ENCODE measurements around the gene UMAD1.
A peak's percentile ranks its signal among the peaks of the same experiment; 100 is the strongest.

Gene UMAD1

GRCh38 chr7:7707806-7708205, 67.3 kb downstream of the UMAD1 start:
- Histone ChIP-seq H3K4me3 (ENCODE audit: low read length) (peak overlapping the region; percentile 28; the same call in 1 of the 2 replicates), H3K9me3 (ENCODE audit: insufficient read depth, low read depth, low read length) (no peaks in the 10 kb centered on the region), H3K9ac (ENCODE audit: low read depth, low read length) (peak overlapping the region; percentile 1; the same call in 1 of the 2 replicates), H3K27me3 (ENCODE audit: insufficient read depth, low read length) (no peaks in the 10 kb centered on the region), H3K36me3 (ENCODE audit: insufficient read depth, low read depth, low read length) (no peaks in the 10 kb centered on the region), H3K27ac (ENCODE audit: low read length) (no peak overlapping the region), H3K4me1 (ENCODE audit: insufficient read depth, low read length) (peaks cover 37% of the 10 kb centered on the region)

- Histone ChIP-seq H3K27me3 (ENCODE audit: insufficient read depth, low read length) (no peaks in the 10 kb centered on the region), H3K4me1 (ENCODE audit: insufficient read depth, low read length) (peaks cover 37% of the 10 kb centered on the region), H3K27ac (ENCODE audit: low read length) (no peak overlapping the region), H3K9ac (ENCODE audit: low read depth, low read length) (no peak overlapping the region), H3K4me3 (ENCODE audit: low read length) (no peak overlapping the region), H3K36me3 (ENCODE audit: insufficient read depth, low read depth, low read length) (no peaks in the 10 kb centered on the region), H3K9me3 (ENCODE audit: insufficient read depth, low read depth, low read length) (no peaks in the 10 kb centered on the region)
Observed at GRCh38 chr7:7709291-7709690, 68.7 kb downstream of the UMAD1 start.

DNA sequence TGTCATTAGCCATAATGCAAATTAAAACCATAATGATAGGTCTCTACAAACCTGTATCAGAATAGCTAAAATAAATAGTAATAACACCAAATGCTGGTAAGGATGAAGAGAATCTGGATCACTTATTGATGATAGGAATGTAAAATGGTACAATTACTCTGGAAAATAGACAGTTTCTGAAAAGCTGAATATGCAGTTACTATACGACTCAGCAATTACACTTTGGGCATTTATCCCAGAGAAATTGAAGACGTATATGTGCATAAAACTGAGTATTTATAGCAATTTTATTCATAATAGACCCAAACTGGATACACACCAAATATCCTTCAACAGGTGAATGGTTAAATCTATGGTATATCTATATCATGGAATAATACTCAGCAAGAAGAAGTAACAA, 69.9 kb downstream of the UMAD1 start:
- no peaks in the 10 kb centered on the region for H3K36me3 ChIP-seq (ENCODE audit: insufficient read depth, low read depth, low read length)
- H3K4me1 ChIP-seq (ENCODE audit: insufficient read depth, low read length) = peaks cover 39% of the 10 kb centered on the region
- no peak overlapping the region for H3K9ac ChIP-seq (ENCODE audit: low read depth, low read length)
- no peak overlapping the region for H3K4me3 ChIP-seq (ENCODE audit: low read length)
- no peak overlapping the region for H3K27ac ChIP-seq (ENCODE audit: low read length)
- no peaks in the 10 kb centered on the region for H3K27me3 ChIP-seq (ENCODE audit: insufficient read depth, low read length)
- no peaks in the 10 kb centered on the region for H3K9me3 ChIP-seq (ENCODE audit: insufficient read depth, low read depth, low read length)

DNA sequence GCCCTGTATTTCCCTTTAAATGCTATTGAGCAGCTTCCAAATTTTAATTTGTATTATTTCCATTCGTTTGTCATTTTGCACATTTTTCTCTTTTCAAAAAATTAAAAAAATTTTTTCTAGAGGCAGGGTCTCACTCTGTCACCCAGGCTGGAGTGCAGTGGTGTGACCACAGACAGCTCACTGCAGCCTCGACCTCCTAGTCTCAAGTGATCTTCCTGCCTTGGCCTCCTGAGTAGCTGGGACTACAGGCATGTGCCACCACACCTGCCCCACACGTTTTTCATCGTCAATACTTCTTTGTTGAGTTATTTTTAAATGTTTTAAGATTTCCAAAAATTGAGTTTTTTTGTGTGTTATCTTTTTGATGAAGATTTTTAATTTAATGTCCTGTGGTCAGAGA, 73.2 kb downstream of the UMAD1 start:
- H3K4me1 ChIP-seq (ENCODE audit: insufficient read depth, low read length) = peaks cover 14% of the 10 kb centered on the region
- H3K9ac ChIP-seq (ENCODE audit: low read depth, low read length) = no peak overlapping the region
- no peak overlapping the region for H3K4me3 ChIP-seq (ENCODE audit: low read length)
- no peaks in the 10 kb centered on the region for H3K36me3 ChIP-seq (ENCODE audit: insufficient read depth, low read depth, low read length)
- no peaks in the 10 kb centered on the region for H3K9me3 ChIP-seq (ENCODE audit: insufficient read depth, low read depth, low read length)
- no peak overlapping the region for H3K27ac ChIP-seq (ENCODE audit: low read length)
- no peaks in the 10 kb centered on the region for H3K27me3 ChIP-seq (ENCODE audit: insufficient read depth, low read length)

- Histone ChIP-seq H3K9me3 (ENCODE audit: insufficient read depth, low read depth, low read length) (no peaks in the 10 kb centered on the region), H3K4me3 (ENCODE audit: low read length) (no peak within 1 kb of the TSS), H3K27ac (ENCODE audit: low read length) (no peak within 1 kb of the TSS), H3K36me3 (ENCODE audit: insufficient read depth, low read depth, low read length) (no peaks in the 10 kb centered on the region), H3K4me1 (ENCODE audit: insufficient read depth, low read length) (peaks cover 2% of the 10 kb centered on the region; the same call in 1 of the 2 replicates), H3K9ac (ENCODE audit: low read depth, low read length) (no peak within 1 kb of the TSS), H3K27me3 (ENCODE audit: insufficient read depth, low read length) (no peaks in the 10 kb centered on the region)
Observed at GRCh38 chr7:7718492-7718891, 77.9 kb downstream of the UMAD1 start, which contains the start of gene RPA3. TSS of gene RPA3 (minus strand) at chr7:7718607. CDS start at chr7:7640418, 78,189 bp downstream.

- Histone ChIP-seq H3K9ac (ENCODE audit: low read depth, low read length) (no peak overlapping the region), H3K27ac (ENCODE audit: low read length) (no peak overlapping the region), H3K36me3 (ENCODE audit: insufficient read depth, low read depth, low read length) (no peaks in the 10 kb centered on the region), H3K9me3 (ENCODE audit: insufficient read depth, low read depth, low read length) (no peaks in the 10 kb centered on the region), H3K4me3 (ENCODE audit: low read length) (no peak overlapping the region), H3K4me1 (ENCODE audit: insufficient read depth, low read length) (peaks cover 2% of the 10 kb centered on the region; the same call in 1 of the 2 replicates), H3K27me3 (ENCODE audit: insufficient read depth, low read length) (no peaks in the 10 kb centered on the region)
Observed at GRCh38 chr7:7719236-7719635, 78.7 kb downstream of the UMAD1 start.

- H3K27ac ChIP-seq (ENCODE audit: low read length) = no peak overlapping the region
- no peak overlapping the region for H3K9ac ChIP-seq (ENCODE audit: low read depth, low read length)
- H3K4me3 ChIP-seq (ENCODE audit: low read length) = no peak overlapping the region
- H3K36me3 ChIP-seq (ENCODE audit: insufficient read depth, low read depth, low read length) = no peaks in the 10 kb centered on the region
- H3K9me3 ChIP-seq (ENCODE audit: insufficient read depth, low read depth, low read length) = no peaks in the 10 kb centered on the region
- H3K27me3 ChIP-seq (ENCODE audit: insufficient read depth, low read length) = no peaks in the 10 kb centered on the region
- no peaks in the 10 kb centered on the region; the same call in 1 of the 2 replicates for H3K4me1 ChIP-seq (ENCODE audit: insufficient read depth, low read length)
Observed at GRCh38 chr7:7720193-7720592, 79.6 kb downstream of the UMAD1 start.

DNA sequence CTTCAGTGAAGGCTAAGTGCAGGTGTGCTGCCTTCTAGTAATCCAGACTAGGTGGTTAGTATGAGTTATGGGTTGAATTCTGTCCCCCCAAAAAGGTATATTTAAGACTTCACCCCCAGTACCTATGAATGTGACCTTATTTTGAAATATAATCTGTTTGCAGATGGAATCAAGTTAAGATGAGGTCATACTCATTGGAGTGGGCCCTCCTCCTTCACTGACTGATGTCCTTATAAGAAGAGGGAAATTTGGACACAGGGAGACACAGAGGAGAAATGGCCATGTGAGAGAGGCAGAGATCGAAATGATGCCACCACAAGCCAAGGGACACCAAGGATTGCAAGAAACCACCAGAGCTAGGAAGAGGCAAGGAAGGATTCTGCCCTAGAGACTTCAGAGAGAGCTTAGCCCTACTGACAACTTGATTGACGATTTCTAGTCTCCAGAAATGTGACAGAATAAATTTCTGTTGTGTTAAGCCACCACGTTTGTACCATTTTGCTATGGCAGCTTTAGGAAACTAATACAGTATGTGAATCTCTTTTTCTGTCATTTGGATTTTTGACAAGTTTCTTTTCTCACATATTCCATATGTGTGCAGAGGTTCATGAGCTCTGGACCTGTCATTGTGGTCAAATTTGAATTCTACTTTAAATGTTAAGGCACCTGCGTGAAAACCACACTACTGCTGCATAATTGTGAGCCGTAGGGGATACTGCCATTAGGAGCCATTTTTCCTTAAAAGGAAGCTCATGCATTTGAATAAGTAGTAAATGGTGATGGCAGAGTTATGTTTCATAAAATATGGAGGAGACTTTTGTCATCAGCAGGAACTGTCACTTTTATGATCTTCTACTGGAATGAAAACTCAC, 80.4 kb downstream of the UMAD1 start:
- Histone ChIP-seq H3K4me1 (ENCODE audit: insufficient read depth, low read length) (no peaks in the 10 kb centered on the region), H3K27ac (ENCODE audit: low read length) (no peak overlapping the region), H3K36me3 (ENCODE audit: insufficient read depth, low read depth, low read length) (no peaks in the 10 kb centered on the region), H3K27me3 (ENCODE audit: insufficient read depth, low read length) (no peaks in the 10 kb centered on the region), H3K9ac (ENCODE audit: low read depth, low read length) (no peak overlapping the region), H3K9me3 (ENCODE audit: insufficient read depth, low read depth, low read length) (no peaks in the 10 kb centered on the region), H3K4me3 (ENCODE audit: low read length) (no peak overlapping the region)

DNA sequence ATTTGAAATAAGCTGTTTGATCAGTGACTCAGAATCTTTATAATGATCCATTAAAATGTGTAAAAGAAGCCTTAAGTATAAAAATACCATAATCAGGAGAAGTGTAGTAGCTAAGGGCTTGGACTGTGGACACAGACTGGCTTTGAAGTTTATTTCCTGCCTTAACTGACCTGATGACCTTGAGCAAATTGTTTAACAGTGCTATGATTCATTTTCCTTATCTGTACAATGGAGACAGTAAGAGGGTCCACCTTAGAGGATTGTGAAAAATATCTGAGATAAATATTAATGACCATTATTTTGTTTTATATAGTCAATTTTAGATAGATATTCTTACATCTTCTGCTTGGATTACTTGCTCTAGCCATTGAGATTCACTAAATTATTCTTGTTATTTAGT, 91.2 kb downstream of the UMAD1 start:
- Histone ChIP-seq H3K4me1 (ENCODE audit: insufficient read depth, low read length) (peaks cover 3% of the 10 kb centered on the region; the same call in 1 of the 2 replicates), H3K27ac (ENCODE audit: low read length) (no peak overlapping the region)

GRCh38 chr7:7732621-7733281, 92.2 kb downstream of the UMAD1 start:
- Histone ChIP-seq H3K4me1 (ENCODE audit: insufficient read depth, low read length) (peaks cover 8% of the 10 kb centered on the region; the same call in 1 of the 2 replicates), H3K4me3 (ENCODE audit: low read length) (no peak overlapping the region), H3K27ac (ENCODE audit: low read length) (no peak overlapping the region), H3K36me3 (ENCODE audit: insufficient read depth, low read depth, low read length) (no peaks in the 10 kb centered on the region), H3K9ac (ENCODE audit: low read depth, low read length) (no peak overlapping the region), H3K9me3 (ENCODE audit: insufficient read depth, low read depth, low read length) (no peaks in the 10 kb centered on the region), H3K27me3 (ENCODE audit: insufficient read depth, low read length) (no peaks in the 10 kb centered on the region)

More for the DNA sequence above, 91.2 kb downstream of the UMAD1 start:
- Histone ChIP-seq H3K9ac (ENCODE audit: low read depth, low read length) (no peak overlapping the region), H3K27me3 (ENCODE audit: insufficient read depth, low read length) (no peaks in the 10 kb centered on the region), H3K4me3 (ENCODE audit: low read length) (no peak overlapping the region), H3K9me3 (ENCODE audit: insufficient read depth, low read depth, low read length) (no peaks in the 10 kb centered on the region; the same call in 1 of the 2 replicates), H3K36me3 (ENCODE audit: insufficient read depth, low read depth, low read length) (no peaks in the 10 kb centered on the region)

DNA sequence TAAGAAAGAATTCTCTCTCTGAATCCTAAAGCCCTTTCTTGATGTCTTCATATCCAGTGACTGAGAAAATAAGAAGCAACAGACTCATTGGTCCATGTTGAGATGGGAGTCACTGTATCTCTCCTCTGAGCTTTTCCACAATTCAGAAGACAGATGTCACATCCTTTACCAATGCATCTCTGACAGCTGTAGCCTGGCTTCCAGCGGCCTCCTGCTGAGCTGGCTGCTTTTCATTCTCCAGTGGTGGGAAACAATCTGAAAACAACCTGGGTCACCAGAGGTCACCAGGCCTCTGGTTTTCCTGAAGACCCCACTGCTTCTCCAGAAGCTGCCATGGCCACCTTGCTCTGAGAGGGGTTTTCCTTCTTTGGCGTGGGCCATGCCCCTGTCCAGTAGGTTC, 96.1 kb downstream of the UMAD1 start:
- H3K27me3 ChIP-seq (ENCODE audit: insufficient read depth, low read length) = no peaks in the 10 kb centered on the region
- no peak overlapping the region for H3K9ac ChIP-seq (ENCODE audit: low read depth, low read length)
- H3K9me3 ChIP-seq (ENCODE audit: insufficient read depth, low read depth, low read length) = no peaks in the 10 kb centered on the region
- no peaks in the 10 kb centered on the region for H3K36me3 ChIP-seq (ENCODE audit: insufficient read depth, low read depth, low read length)
- H3K4me1 ChIP-seq (ENCODE audit: insufficient read depth, low read length) = peaks cover 8% of the 10 kb centered on the region; the same call in 1 of the 2 replicates
- H3K27ac ChIP-seq (ENCODE audit: low read length) = no peak overlapping the region
- H3K4me3 ChIP-seq (ENCODE audit: low read length) = no peak overlapping the region
